H9 (cell line): Measurements from ENCODE around the gene CMTM5. TPM values are rescaled to one million over a fixed set of nuclear protein-coding genes. Genes with fewer than 3 reads are reported as not detected.

ENCODE experiments used
- DNase-seq: peaks from one replicate; pipeline ENCODE4 v3.0.0-alpha.2; 2017
- H2AFZ ChIP-seq: one replicate; pipeline ENCODE4 v1.6.1; 2013; ENCODE audit warnings: mild to moderate bottlenecking, low read length, control low read depth, moderate library complexity
- H2AK5ac ChIP-seq: 2 replicates; pipeline ENCODE4 v1.6.1; 2013; ENCODE audit warnings: low read length, control low read depth, mixed read lengths; ENCODE audit not compliant: insufficient read length
- H2BK120ac ChIP-seq: one replicate; pipeline ENCODE4 v1.6.1; 2013; ENCODE audit warnings: low read depth, mild to moderate bottlenecking, low read length, control low read depth, inconsistent platforms; ENCODE audit not compliant: poor library complexity, severe bottlenecking
- H2BK12ac ChIP-seq: 2 replicates; pipeline ENCODE4 v1.6.1; 2013; ENCODE audit warnings: low read length, control low read depth, mixed read lengths, low read depth; ENCODE audit not compliant: insufficient read length
- H2BK15ac ChIP-seq: 2 replicates; pipeline ENCODE4 v1.6.1; 2013; ENCODE audit warnings: low read depth, low read length, control low read depth
- H2BK20ac ChIP-seq: one replicate; pipeline ENCODE4 v1.6.1; 2013; ENCODE audit warnings: low read depth, mild to moderate bottlenecking, low read length, control low read depth, inconsistent platforms; ENCODE audit not compliant: poor library complexity, severe bottlenecking
- H2BK5ac ChIP-seq: 2 replicates; pipeline ENCODE4 v1.6.1; 2013; ENCODE audit warnings: low read length, control low read depth, mixed read lengths; ENCODE audit not compliant: insufficient read length
- H3K14ac ChIP-seq: 2 replicates; pipeline ENCODE4 v1.6.1; 2013; ENCODE audit warnings: low read length, control low read depth; ENCODE audit not compliant: insufficient read depth
- H3K18ac ChIP-seq: 2 replicates; pipeline ENCODE4 v1.6.1; 2013; ENCODE audit warnings: low read depth, mild to moderate bottlenecking, mixed read lengths, low read length, control low read depth; ENCODE audit not compliant: insufficient read length
- H3K23ac ChIP-seq: 2 replicates; pipeline ENCODE4 v1.6.1; 2013; ENCODE audit warnings: low read length, control low read depth, mixed read lengths, low read depth; ENCODE audit not compliant: insufficient read length
- H3K23me2 ChIP-seq: 2 replicates; pipeline ENCODE4 v1.6.1; 2013; ENCODE audit warnings: low read depth, mild to moderate bottlenecking, mixed read lengths, low read length, control low read depth; ENCODE audit not compliant: insufficient read length, poor library complexity, severe bottlenecking
- H3K27ac ChIP-seq: 2 replicates; pipeline ENCODE4 v1.5.1; 2013; ENCODE audit warnings: low read length, control low read depth, mixed read lengths, low read depth; ENCODE audit not compliant: insufficient read length
- H3K27me3 ChIP-seq: 2 replicates; pipeline ENCODE4 v1.6.1; 2013; ENCODE audit warnings: low read length, control low read depth, inconsistent platforms; ENCODE audit not compliant: insufficient read depth
- H3K4ac ChIP-seq: 2 replicates; pipeline ENCODE4 v1.6.1; 2013; ENCODE audit warnings: low read depth, mild to moderate bottlenecking, control low read depth, inconsistent platforms, low read length, moderate library complexity
- H3K4me1 ChIP-seq: 2 replicates; pipeline ENCODE4 v1.6.1; 2013; ENCODE audit warnings: low read length, control low read depth, inconsistent platforms; ENCODE audit not compliant: insufficient read depth
- H3K4me2 ChIP-seq: 2 replicates; pipeline ENCODE4 v1.6.1; 2013; ENCODE audit warnings: low read length, control low read depth, mixed read lengths; ENCODE audit not compliant: insufficient read length, insufficient read depth
- H3K56ac ChIP-seq: 2 replicates; pipeline ENCODE4 v1.6.1; 2013; ENCODE audit warnings: low read depth, mild to moderate bottlenecking, mixed read lengths, low read length, control low read depth; ENCODE audit not compliant: insufficient read length
- H3K79me1 ChIP-seq: 2 replicates; pipeline ENCODE4 v1.6.1; 2013; ENCODE audit warnings: low read depth, mild to moderate bottlenecking, moderate library complexity, low read length, control low read depth, inconsistent platforms; ENCODE audit not compliant: insufficient read depth, poor library complexity, severe bottlenecking
- H3K79me2 ChIP-seq: 2 replicates; pipeline ENCODE4 v1.6.1; 2013; ENCODE audit warnings: low read length, control low read depth, inconsistent platforms; ENCODE audit not compliant: insufficient read depth
- H3K9ac ChIP-seq: 2 replicates; pipeline ENCODE4 v1.6.1; 2013; ENCODE audit warnings: low read length, control low read depth, mixed read lengths; ENCODE audit not compliant: insufficient read length; ENCODE audit errors: extremely low read depth
- H3K9me3 ChIP-seq: one replicate; pipeline ENCODE4 v1.6.1; 2013; ENCODE audit warnings: low read depth, low read length, inconsistent platforms; ENCODE audit not compliant: control insufficient read depth
- H3T11ph ChIP-seq: one replicate; pipeline ENCODE4 v1.6.1; 2013; ENCODE audit warnings: mild to moderate bottlenecking, low read length, control low read depth, inconsistent platforms
- H4K20me1 ChIP-seq: one replicate; pipeline ENCODE4 v1.6.1; 2013; ENCODE audit not compliant: control insufficient read depth, insufficient read length, insufficient read depth
- H4K5ac ChIP-seq: 2 replicates; pipeline ENCODE4 v1.6.1; 2013; ENCODE audit warnings: low read depth, mild to moderate bottlenecking, mixed read lengths, low read length, control low read depth; ENCODE audit not compliant: insufficient read length
- H4K8ac ChIP-seq: replicated peaks from 2 replicates; pipeline ENCODE4 v1.6.1; 2013; ENCODE audit warnings: low read length, control low read depth, mixed read lengths, low read depth; ENCODE audit not compliant: insufficient read length
- H4K91ac ChIP-seq: 2 replicates; pipeline ENCODE4 v1.6.1; 2013; ENCODE audit warnings: low read depth, mild to moderate bottlenecking, moderate library complexity, mixed read lengths, low read length, control low read depth; ENCODE audit not compliant: insufficient read length
- H3K27ac Mint-ChIP-seq, 3 experiments: 2 replicates in 2 of 3; 3 replicates in 1 of 3; pipeline ENCODE4 v1.8.0; 2020 to 2021; ENCODE audit warnings: mixed read lengths in 3 of 3, mild to moderate bottlenecking in 1 of 3, moderate library complexity in 1 of 3
- H3K27me3 Mint-ChIP-seq: 2 replicates; pipeline ENCODE4 v1.8.0; 2021; ENCODE audit warnings: low read depth, mild to moderate bottlenecking, moderate library complexity, mixed read lengths
- H3K36me3 Mint-ChIP-seq, 3 experiments: 2 replicates in 2 of 3; 3 replicates in 1 of 3; pipeline ENCODE4 v1.8.0; 2020 to 2021; ENCODE audit warnings: low read depth in 3 of 3, mixed read lengths in 3 of 3; ENCODE audit not compliant: insufficient read depth in 1 of 3
- H3K4me1 Mint-ChIP-seq, 2 experiments: 2 replicates each; pipeline ENCODE4 v1.8.0; 2020; ENCODE audit warnings: mixed read lengths in 2 of 2
- H3K4me3 Mint-ChIP-seq, 2 experiments: 2 replicates in 1 of 2; 3 replicates in 1 of 2; pipeline ENCODE4 v1.8.0; 2020 to 2021; ENCODE audit warnings: mild to moderate bottlenecking in 2 of 2, mixed read lengths in 2 of 2, moderate library complexity in 1 of 2
- H3K9me3 Mint-ChIP-seq, 2 experiments: 2 replicates in 1 of 2; 3 replicates in 1 of 2; pipeline ENCODE4 v1.8.0; 2020; ENCODE audit warnings: mild to moderate bottlenecking in 2 of 2, mixed read lengths in 2 of 2, moderate library complexity in 1 of 2
- CTCF ChIP-seq: fragments of 200-600 bp; sonication (generic); conservative IDR thresholded peaks from 3 replicates; pipeline ENCODE4 v1.8.0; 2021; ENCODE audit warnings: antibody characterized with exemption, mild to moderate bottlenecking
- WGBS: extraction: QIAGEN DNeasy Blood & Tissue Kit; methylation state at CpG from one replicate; pipeline ENCODE4 v1.1.7; 2013; ENCODE audit warnings: missing lambda C conversion rate, low lambda C conversion rate, mixed read lengths; ENCODE audit not compliant: insufficient read length; ENCODE audit errors: extremely low coverage; 5-methylcytosine and 5-hydroxymethylcytosine counted together
- total RNA-seq: library from RNA; stranded (reverse); gene quantifications from 2 replicates; pipeline ENCODE4 v1.2.1, GENCODE V29; 2021

Gene CMTM5
- total RNA-seq, 1 experiment from 2014 or later: not detected

GRCh38 chr14:23384364-23385080, 7.7 kb downstream of the CMTM5 start:
- no peak overlapping the region for H3K4me3 Mint-ChIP-seq

More at GRCh38 chr14:23384364-23385080, 7.7 kb downstream of the CMTM5 start:
- Histone ChIP-seq H3K56ac (no peak overlapping the region), H3K27me3 (no peaks in the 10 kb centered on the region), H3K27ac (no peak overlapping the region), H2AK5ac (no peak overlapping the region), H4K8ac (no peak overlapping the region), H3K4me1 (0 out of 2 replicates have a peak, but pooled peaks cover 3% of the 10 kb centered on the region), H2BK120ac (no peak overlapping the region), H3K18ac (no peak overlapping the region), H3K79me1 (no peaks in the 10 kb centered on the region), H2BK5ac (no peak overlapping the region), H3T11ph (no peak overlapping the region), H3K23me2 (no peaks in the 10 kb centered on the region), H3K4ac (no peak overlapping the region), H3K23ac (no peak overlapping the region), H2BK15ac (no peak overlapping the region), H2BK12ac (no peak overlapping the region), H3K9ac (no peak overlapping the region), H4K91ac (no peak overlapping the region), H3K9me3 (no peaks in the 10 kb centered on the region), H2BK20ac (no peak overlapping the region), H3K14ac (no peak overlapping the region), H3K4me2 (no peak overlapping the region), H2AFZ (no peak overlapping the region), H4K5ac (no peak overlapping the region), H3K79me2 (no peaks in the 10 kb centered on the region), H4K20me1 (no peaks in the 10 kb centered on the region)
- DNase-seq: no peak
- H3K4me1 Mint-ChIP-seq: peaks cover 9 to 15% of the 10 kb centered on the region in 2 experiments
- TF ChIP-seq CTCF: no peak
- no peaks in the 10 kb centered on the region; a peak in 1 of 7 replicates for H3K36me3 Mint-ChIP-seq
- peaks cover 49% of the 10 kb centered on the region for H3K27me3 Mint-ChIP-seq
- WGBS: no CpG with 5 or more reads among the region's 29 CpGs
- H3K9me3 Mint-ChIP-seq: no peaks in the 10 kb centered on the region
- H3K27ac Mint-ChIP-seq: no peak overlapping the region
